ENCODE measurements around the gene MYBPH.

Gene MYBPH

DNA sequence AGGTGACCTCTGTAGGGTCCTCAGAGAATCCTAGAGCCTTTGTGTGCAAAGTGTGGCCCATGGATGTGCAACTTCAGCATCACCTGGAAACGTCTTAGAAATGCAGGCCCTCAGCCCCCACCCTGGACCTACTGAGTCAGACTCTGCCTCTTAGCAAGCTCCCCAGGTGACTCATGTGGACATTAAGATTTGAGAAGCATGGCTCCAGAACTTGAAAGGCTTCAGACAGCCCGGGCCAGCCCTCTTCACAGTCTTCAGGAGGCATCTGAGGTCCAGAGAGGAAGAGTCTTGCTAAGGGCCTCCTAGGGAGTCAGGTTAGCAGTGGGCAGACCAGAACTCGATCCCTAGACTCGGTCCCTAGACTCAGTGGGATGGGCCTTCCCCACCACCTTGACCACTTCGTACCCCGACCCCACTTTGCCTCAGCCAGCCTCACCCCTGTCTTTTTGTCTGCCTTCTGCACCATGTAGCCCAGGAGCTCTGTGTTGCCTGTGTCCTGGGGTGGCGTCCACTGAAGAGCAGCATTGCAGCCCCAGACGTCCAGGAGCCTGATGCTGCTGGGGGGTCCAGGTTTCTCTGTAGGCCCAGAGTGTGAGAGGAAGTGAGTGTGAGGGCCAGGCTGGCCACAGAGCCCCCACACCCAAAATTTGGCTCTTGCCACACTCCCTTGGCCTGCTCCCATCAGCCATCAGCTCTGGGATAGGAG, 4.8 kb downstream of the MYBPH start:
- no peak for DNase-seq
- CTCF ChIA-PET = interaction anchor here (1.4 to 6.1 kb wide), 8 partner anchors 10 to 131 kb away, joined by 3 to 76 read pairs (median 10); no protein-coding TSS in a partner anchor
- H3K27ac Mint-ChIP-seq = no peak overlapping the region
- H3K9me3 Mint-ChIP-seq = no peaks in the 10 kb centered on the region
- H3K4me1 Mint-ChIP-seq = no peaks in the 10 kb centered on the region
- no peaks in the 10 kb centered on the region for H3K36me3 Mint-ChIP-seq
- no peak overlapping the region for H3K4me3 Mint-ChIP-seq
- H3K27me3 Mint-ChIP-seq = peaks cover 4% of the 10 kb centered on the region

DNA sequence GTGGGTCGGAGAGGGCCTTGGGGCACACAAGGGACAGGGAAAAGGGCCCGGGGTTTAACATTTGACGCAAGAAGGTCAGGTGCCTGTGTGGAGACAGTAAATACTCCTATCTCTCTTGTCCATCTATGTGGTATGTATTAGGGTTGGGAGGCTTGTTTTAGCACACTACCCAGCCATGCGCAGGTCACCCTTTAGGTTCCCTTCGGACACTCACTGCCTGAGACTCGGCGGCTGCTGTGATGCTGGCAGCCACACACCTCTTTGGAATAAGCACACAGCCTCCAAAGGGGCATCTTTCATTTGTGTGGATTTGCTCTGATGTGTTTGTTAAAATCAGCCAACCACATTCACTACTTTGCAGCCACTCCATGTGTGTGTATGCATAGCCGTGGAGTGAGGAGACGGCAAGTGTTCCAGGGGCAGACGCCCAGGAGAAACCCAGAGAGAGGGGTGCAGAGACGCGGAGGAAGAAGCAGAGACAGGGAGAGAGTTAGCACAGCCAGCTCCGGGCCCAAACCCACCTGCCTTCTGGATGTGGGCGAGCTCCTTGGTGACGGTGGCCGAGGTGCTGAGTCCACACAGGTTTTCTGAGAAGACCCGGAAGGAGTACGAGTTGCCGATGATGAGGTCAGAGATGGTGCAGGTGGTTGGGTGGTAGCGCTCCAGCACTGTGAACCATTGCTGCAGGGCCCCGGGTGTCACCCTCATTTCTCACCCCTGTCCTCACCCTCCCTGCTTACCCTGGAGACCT, 5.7 kb downstream of the MYBPH start:
- H3K4me3 Mint-ChIP-seq = no peak overlapping the region
- CTCF ChIA-PET = interaction anchor here (2.5 to 6.1 kb wide), 4 partner anchors 9 to 130 kb away, joined by 7 to 76 read pairs (median 50); no protein-coding TSS in a partner anchor
- no peak for DNase-seq
- no peaks in the 10 kb centered on the region for H3K4me1 Mint-ChIP-seq
- peaks cover 12% of the 10 kb centered on the region for H3K27me3 Mint-ChIP-seq
- H3K9me3 Mint-ChIP-seq = no peaks in the 10 kb centered on the region
- no peak overlapping the region for H3K27ac Mint-ChIP-seq
- H3K36me3 Mint-ChIP-seq = no peaks in the 10 kb centered on the region

- Mint-ChIP-seq H3K27me3 (peaks cover 17% of the 10 kb centered on the region), H3K27ac (no peak overlapping the region), H3K4me1 (no peaks in the 10 kb centered on the region), H3K36me3 (no peaks in the 10 kb centered on the region), H3K4me3 (no peak overlapping the region), H3K9me3 (no peaks in the 10 kb centered on the region)
- CTCF ChIA-PET = interaction anchor here (1.0 to 6.1 kb wide), 3 partner anchors 10 to 129 kb away, joined by 3 to 76 read pairs (median 6); no protein-coding TSS in a partner anchor
- DNase-seq = no peak
These were observed 6.6 kb downstream of the MYBPH start for GRCh38 chr1:203168991-203169390.

DNA sequence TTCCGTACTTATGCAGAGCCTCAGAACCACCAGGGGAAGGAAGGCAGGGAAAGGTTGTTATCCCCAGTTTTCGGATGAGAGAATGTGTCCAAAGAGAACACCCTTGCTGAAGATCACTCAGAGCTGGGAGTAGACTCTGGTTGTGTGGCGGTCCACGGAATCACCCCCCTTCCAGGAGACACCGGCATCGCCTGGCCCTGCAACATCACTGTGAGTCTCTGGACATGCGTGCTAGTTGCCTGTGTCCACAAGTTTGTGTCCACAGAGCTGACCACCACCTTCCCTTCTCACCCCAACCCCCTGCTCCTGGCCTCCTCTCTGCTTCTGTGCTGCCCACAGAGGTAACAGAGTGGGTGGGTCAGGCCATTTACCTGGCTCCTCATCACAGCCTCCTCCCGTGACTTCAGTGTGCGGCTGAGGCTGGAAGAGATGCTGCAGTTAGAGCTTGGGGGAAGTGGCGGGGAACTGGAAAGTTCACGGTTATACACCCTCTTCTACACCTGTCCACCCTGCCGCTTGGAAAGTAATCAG, 7.3 kb downstream of the MYBPH start:
- H3K9me3 Mint-ChIP-seq = no peaks in the 10 kb centered on the region
- CTCF ChIA-PET = interaction anchor here (1.0 to 6.1 kb wide), 3 partner anchors 10 to 129 kb away, joined by 3 to 76 read pairs (median 6); no protein-coding TSS in a partner anchor
- no peak overlapping the region for H3K4me3 Mint-ChIP-seq
- no peak for DNase-seq
- H3K4me1 Mint-ChIP-seq = no peaks in the 10 kb centered on the region
- peaks cover 22% of the 10 kb centered on the region for H3K27me3 Mint-ChIP-seq
- H3K36me3 Mint-ChIP-seq = no peaks in the 10 kb centered on the region
- no peak overlapping the region for H3K27ac Mint-ChIP-seq

DNA sequence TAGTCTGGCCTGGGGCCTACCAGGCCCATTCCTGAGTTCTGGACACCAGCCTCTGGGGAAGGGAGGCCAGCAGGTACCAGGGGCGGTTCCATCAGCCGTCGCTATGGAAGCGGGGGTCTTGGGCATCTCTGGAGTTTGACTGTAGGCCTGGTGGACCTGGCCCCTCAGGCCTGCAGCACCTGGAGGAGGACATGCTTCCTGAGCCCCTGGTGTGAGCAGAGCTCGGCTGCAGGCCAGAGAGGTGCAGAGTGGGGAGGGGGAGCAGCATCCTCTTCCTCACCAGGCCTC, 7.8 kb downstream of the MYBPH start:
- Mint-ChIP-seq H3K4me1 (no peaks in the 10 kb centered on the region), H3K27ac (no peak overlapping the region), H3K27me3 (peaks cover 27% of the 10 kb centered on the region), H3K4me3 (no peak overlapping the region), H3K9me3 (no peaks in the 10 kb centered on the region), H3K36me3 (no peaks in the 10 kb centered on the region)
- CTCF ChIA-PET = interaction anchor here (1.6 kb wide), 1 partner anchor 48 kb away, joined by 6 read pairs; no protein-coding TSS in a partner anchor
- no peak for DNase-seq

DNA sequence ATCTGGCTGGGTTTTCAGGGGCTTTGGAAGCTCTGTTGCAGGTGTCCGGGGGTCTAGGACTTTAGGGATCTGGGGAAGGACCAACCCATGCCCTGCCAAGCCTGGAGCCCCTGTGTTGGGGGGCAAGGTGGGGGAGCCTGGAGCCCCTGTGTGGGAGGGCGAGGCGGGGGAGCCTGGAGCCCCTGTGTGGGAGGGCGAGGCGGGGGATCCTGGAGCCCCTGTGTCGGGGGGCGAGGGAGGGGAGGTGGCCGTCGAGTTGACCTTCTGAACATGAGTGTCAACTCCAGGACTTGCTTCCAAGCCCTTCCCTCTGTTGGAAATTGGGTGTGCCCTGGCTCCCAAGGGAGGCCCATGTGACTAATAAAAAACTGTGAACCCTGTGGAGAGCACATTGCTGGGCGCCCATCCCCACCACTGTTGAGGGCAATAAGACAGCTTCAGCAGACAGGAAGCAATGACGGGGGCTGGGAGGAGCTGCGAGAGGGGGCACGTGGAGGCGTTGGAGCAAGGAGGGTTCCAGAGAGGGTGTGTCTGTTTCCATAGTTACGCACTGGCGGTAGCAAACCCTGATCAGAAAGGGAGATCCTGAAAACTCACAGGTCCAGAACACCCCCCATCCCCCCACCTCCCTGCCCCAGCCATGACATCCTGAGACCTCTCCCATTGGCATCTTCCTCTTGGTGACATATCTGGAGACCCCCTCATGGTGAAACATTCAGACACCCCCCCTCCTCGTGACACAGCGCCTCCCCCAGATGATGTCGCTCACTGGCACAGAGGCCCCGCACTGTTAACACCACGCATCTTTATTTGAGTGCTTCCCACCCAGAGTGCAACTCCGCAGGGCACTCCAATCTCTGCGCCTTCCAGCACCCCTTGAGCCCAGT, 8.4 kb downstream of the MYBPH start:
- Mint-ChIP-seq H3K27ac (no peak overlapping the region), H3K27me3 (peaks cover 33% of the 10 kb centered on the region), H3K9me3 (no peaks in the 10 kb centered on the region), H3K36me3 (no peaks in the 10 kb centered on the region), H3K4me3 (no peak overlapping the region), H3K4me1 (no peaks in the 10 kb centered on the region)
- no peak for DNase-seq
- CTCF ChIA-PET = interaction anchor here (1.0 to 1.4 kb wide), 3 partner anchors 9 to 50 kb away, joined by 3 read pairs; no protein-coding TSS in a partner anchor

DNA sequence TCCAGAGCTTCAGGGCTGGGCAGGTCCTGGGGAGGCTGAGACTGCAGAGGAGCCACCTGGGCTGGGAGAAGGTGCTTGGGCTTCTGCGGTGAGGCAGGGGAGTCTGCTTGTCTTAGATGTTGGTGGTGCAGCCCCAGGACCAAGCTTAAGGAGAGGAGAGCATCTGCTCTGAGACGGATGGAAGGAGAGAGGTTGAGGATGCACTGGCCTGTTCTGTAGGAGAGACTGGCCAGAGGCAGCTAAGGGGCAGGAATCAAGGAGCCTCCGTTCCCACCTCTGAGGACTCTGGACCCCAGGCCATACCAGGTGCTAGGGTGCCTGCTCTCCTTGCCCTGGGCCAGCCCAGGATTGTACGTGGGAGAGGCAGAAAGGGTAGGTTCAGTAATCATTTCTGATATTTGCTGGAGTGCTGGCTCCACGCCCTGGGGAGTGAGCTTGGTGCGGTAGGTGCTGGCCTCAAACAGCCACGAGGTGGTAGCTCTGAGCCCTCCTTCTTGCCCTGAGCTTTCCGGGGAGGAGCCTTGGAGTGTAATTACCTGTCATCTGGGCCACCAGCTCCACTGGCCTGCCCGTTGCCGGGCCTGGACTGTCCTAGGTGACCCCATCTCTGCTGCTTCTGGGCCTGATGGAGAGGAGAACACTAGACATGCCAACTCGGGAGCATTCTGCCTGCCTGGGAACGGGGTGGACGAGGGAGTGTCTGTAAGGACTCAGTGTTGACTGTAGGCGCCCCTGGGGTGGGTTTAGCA, 9.3 kb downstream of the MYBPH start:
- Mint-ChIP-seq H3K4me1 (no peaks in the 10 kb centered on the region), H3K4me3 (no peak overlapping the region), H3K27ac (no peak overlapping the region), H3K9me3 (no peaks in the 10 kb centered on the region), H3K27me3 (peaks cover 39% of the 10 kb centered on the region), H3K36me3 (no peaks in the 10 kb centered on the region)
- no peak for DNase-seq
- CTCF ChIA-PET = interaction anchor here (0.5 to 1.5 kb wide), 5 partner anchors 10 to 117 kb away, joined by 3 to 5 read pairs (median 3); no protein-coding TSS in a partner anchor

DNA sequence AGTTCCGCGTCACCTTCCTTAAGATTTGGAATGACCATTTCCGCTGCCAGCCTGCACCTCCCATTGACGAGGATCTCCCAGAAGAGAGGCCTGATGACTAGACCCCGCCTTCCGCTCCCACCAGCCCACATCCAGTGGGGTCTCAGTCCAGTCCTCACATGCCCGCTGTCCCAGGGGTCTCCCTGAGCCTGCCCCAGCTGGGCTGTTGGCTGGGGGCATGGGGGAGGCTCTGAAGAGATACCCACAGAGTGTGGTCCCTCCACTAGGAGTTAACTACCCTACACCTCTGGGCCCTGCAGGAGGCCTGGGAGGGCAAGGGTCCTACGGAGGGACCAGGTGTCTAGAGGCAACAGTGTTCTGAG, 9.8 kb downstream of the MYBPH start:
- H3K4me3 Mint-ChIP-seq = no peak overlapping the region
- no peak for DNase-seq
- H3K36me3 Mint-ChIP-seq = no peaks in the 10 kb centered on the region
- no peak overlapping the region for H3K27ac Mint-ChIP-seq
- H3K4me1 Mint-ChIP-seq = no peaks in the 10 kb centered on the region
- CTCF ChIA-PET = interaction anchor here (1.2 to 1.5 kb wide), 2 partner anchors 48 to 52 kb away, joined by 3 to 5 read pairs; no protein-coding TSS in a partner anchor
- H3K9me3 Mint-ChIP-seq = no peaks in the 10 kb centered on the region
- H3K27me3 Mint-ChIP-seq = peaks cover 42% of the 10 kb centered on the region

GRCh38 chr1:203165101-203165799, 10.4 kb downstream of the MYBPH start:
- CTCF ChIA-PET = interaction anchor here (1.5 kb wide), 1 partner anchor 47 kb away, joined by 5 read pairs; no protein-coding TSS in a partner anchor
- Mint-ChIP-seq H3K27me3 (peaks cover 43% of the 10 kb centered on the region), H3K9me3 (no peaks in the 10 kb centered on the region), H3K4me3 (no peak overlapping the region), H3K27ac (no peak overlapping the region), H3K36me3 (no peaks in the 10 kb centered on the region), H3K4me1 (no peaks in the 10 kb centered on the region)
- no peak for DNase-seq

DNA sequence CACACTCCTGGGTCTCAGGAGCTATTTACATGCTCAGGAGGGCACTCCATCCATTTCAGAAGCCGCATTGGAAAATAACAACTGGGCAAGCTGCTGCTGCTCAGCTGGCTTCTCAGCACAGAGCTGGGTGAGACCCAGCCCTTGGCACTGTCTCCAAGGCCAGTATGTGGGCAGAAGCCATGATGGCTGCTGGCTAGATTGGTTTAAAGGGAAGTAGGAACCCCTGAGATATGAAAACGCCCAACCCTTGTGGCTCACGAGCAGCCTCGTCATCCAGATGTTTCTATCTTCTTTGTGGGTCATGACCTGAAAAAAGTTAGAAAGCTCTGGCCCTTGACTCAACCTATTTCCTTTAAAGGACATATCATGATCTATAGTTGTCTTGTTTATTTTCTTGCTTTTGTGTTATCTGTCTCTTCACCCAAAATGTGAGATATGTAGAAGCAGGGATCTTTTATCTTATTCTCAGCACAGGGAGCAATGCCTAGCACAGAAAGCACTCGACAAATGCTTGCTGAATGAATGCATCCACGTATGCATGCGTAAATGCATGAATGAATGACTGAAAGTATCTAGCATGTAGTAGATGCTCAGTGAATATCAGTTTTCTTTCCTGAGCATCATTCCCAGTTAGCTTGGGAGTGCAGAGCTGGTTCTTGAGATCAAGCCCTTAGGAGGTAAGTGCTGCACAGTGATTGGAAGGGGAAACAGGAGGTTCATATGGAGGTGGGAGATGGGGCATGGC, 11.6 kb downstream of the MYBPH start:
- Mint-ChIP-seq H3K27me3 (peaks cover 49% of the 10 kb centered on the region), H3K36me3 (no peaks in the 10 kb centered on the region), H3K4me1 (no peaks in the 10 kb centered on the region), H3K27ac (no peak overlapping the region), H3K4me3 (no peak overlapping the region), H3K9me3 (no peaks in the 10 kb centered on the region)
- CTCF ChIA-PET = interaction anchor here (1.0 kb wide), 1 partner anchor 8 kb away, joined by 8 read pairs; no protein-coding TSS in a partner anchor
- DNase-seq = no peak

DNA sequence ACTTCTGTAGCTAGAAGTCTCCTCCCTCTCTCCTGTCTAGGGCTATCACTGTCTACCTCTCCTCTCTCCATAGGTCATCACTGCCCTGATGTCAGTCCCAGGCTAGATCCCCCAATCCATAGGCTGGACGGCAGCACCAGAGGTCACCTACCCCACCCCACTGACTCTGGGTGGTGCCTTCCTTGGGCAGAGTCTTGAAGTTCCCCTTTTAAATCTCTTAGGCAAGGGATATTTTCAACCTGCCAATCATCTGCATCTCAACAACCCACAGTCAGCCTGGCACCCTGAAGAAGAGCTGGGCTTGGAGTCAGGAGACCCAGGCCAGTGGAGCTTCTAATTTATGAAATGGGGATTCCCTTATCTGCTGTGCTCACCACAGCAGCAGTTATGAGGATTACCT, 13.2 kb downstream of the MYBPH start:
- no peak for DNase-seq
- CTCF ChIA-PET = interaction anchor here (1.3 to 5.1 kb wide), 3 partner anchors 9 to 54 kb away, joined by 4 to 33 read pairs (median 5); no protein-coding TSS in a partner anchor
- H3K36me3 Mint-ChIP-seq = no peaks in the 10 kb centered on the region
- H3K4me3 Mint-ChIP-seq = no peak overlapping the region
- no peak overlapping the region for H3K27ac Mint-ChIP-seq
- H3K9me3 Mint-ChIP-seq = no peaks in the 10 kb centered on the region
- H3K27me3 Mint-ChIP-seq = peaks cover 57% of the 10 kb centered on the region
- H3K4me1 Mint-ChIP-seq = no peaks in the 10 kb centered on the region

GRCh38 chr1:203161703-203162102, 13.9 kb downstream of the MYBPH start:
- no peaks in the 10 kb centered on the region for H3K4me1 Mint-ChIP-seq
- peaks cover 57% of the 10 kb centered on the region for H3K27me3 Mint-ChIP-seq
- H3K9me3 Mint-ChIP-seq = no peaks in the 10 kb centered on the region
- H3K4me3 Mint-ChIP-seq = no peak overlapping the region
- CTCF ChIA-PET = interaction anchor here (1.3 to 5.1 kb wide), 3 partner anchors 10 to 54 kb away, joined by 4 to 33 read pairs (median 5); no protein-coding TSS in a partner anchor
- no peak overlapping the region for H3K27ac Mint-ChIP-seq
- DNase-seq = no peak
- no peaks in the 10 kb centered on the region for H3K36me3 Mint-ChIP-seq

Measured in activated naive CD4-positive, alpha-beta T cell treated with anti-CD3 and anti-CD28 coated beads, Interleukin-2, amount 10 ng/mL, durations not matched to agents 7 days and 5 days (primary cell).